ENCODE measurements around the gene DDX10. TPM values are rescaled to one million over a fixed set of nuclear protein-coding genes. Genes with fewer than 3 reads are reported as not detected.

DDX10 gene
- total RNA-seq, 1 experiment from 2014 or later = 48.3 TPM

DNA sequence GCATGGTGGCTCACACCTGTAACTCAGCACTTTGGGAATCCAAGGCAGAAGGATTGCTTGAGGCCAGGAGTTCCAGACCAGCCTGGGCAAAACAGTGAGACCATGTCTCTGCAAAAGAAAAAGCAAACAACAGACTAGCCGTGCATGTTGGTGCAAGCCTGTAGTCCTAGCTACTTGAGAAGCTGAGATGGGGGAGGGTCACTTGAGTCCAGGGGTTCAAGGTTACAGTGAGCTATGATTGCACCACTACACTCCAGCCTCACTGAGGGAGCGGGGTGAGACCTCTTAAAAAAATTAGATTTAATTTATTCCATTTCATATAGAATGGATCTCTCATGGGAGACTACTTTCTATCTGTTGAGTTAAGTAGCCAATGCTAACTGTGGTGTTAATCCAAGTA, 50.4 kb downstream of the DDX10 start:
- no peak overlapping the region for H3K23ac ChIP-seq (ENCODE audit: insufficient read length, low read depth, low read length)
- H4K91ac ChIP-seq (ENCODE audit: insufficient read length, low read depth, low read length) = no peak overlapping the region
- H3K79me2 ChIP-seq (ENCODE audit: insufficient read depth, low read length) = no peaks in the 10 kb centered on the region
- no peaks in the 10 kb centered on the region for H3K27me3 ChIP-seq (ENCODE audit: insufficient read depth, low read length)
- Mint-ChIP-seq H3K4me3 (no peak overlapping the region), H3K27me3 (ENCODE audit: low read depth) (no peaks in the 10 kb centered on the region), H3K9me3 (no peaks in the 10 kb centered on the region; a peak in 1 of 5 replicates), H3K4me1 (peaks cover 0 to 2% of the 10 kb centered on the region in 2 experiments; a peak in 1 of 4 replicates), H3K27ac (peak overlapping the region in 1 of 3 experiments; percentile 57; a peak in 1 of 7 replicates), H3K36me3 (ENCODE audit: insufficient read depth in 1 of 3, low read depth in 3 of 3) (peaks cover 10 to 36% (median 17%) of the 10 kb centered on the region in 3 experiments; a peak in 6 of 7 replicates)
- peak overlapping the region; percentile 35 for H2AK5ac ChIP-seq (ENCODE audit: insufficient read length, low read length)
- no peak overlapping the region for H2BK12ac ChIP-seq (ENCODE audit: insufficient read length, low read depth, low read length)
- H3T11ph ChIP-seq (ENCODE audit: low read length) = no peak overlapping the region
- H3K4me1 ChIP-seq (ENCODE audit: insufficient read depth, low read length) = no peaks in the 10 kb centered on the region
- no peak overlapping the region for H3K4me2 ChIP-seq (ENCODE audit: insufficient read depth, insufficient read length, low read length)
- H4K20me1 ChIP-seq (ENCODE audit: control insufficient read depth, insufficient read depth, insufficient read length) = no peaks in the 10 kb centered on the region
- H3K18ac ChIP-seq (ENCODE audit: insufficient read length, low read depth, low read length) = no peak overlapping the region
- no peak overlapping the region for H3K56ac ChIP-seq (ENCODE audit: insufficient read length, low read depth, low read length)
- H3K4ac ChIP-seq (ENCODE audit: low read depth, low read length) = no peak overlapping the region
- H2BK120ac ChIP-seq (ENCODE audit: low read depth, low read length, poor library complexity, severe bottlenecking) = no peak overlapping the region
- DNase-seq = no peak
- no peak overlapping the region for H3K27ac ChIP-seq (ENCODE audit: insufficient read length, low read depth, low read length)
- H3K14ac ChIP-seq (ENCODE audit: insufficient read depth, low read length) = no peak overlapping the region
- no peak overlapping the region for H4K5ac ChIP-seq (ENCODE audit: insufficient read length, low read depth, low read length)
- no peak overlapping the region for H2BK15ac ChIP-seq (ENCODE audit: low read depth, low read length)
- H2BK20ac ChIP-seq (ENCODE audit: low read depth, low read length, poor library complexity, severe bottlenecking) = no peak overlapping the region
- no peak overlapping the region for H2BK5ac ChIP-seq (ENCODE audit: insufficient read length, low read length)
- H3K9ac ChIP-seq (ENCODE audit: extremely low read depth, insufficient read length, low read length) = no peak overlapping the region
- no peaks in the 10 kb centered on the region for H3K9me3 ChIP-seq (ENCODE audit: control insufficient read depth, low read depth, low read length)
- no peaks in the 10 kb centered on the region for H3K23me2 ChIP-seq (ENCODE audit: insufficient read length, low read depth, low read length, poor library complexity, severe bottlenecking)
- WGBS (ENCODE audit: extremely low coverage, insufficient read length, low lambda C conversion rate) = no CpG with 5 or more reads among the region's 2 CpGs
- no peaks in the 10 kb centered on the region for H3K79me1 ChIP-seq (ENCODE audit: insufficient read depth, low read depth, low read length, poor library complexity, severe bottlenecking)
- TF ChIP-seq, protein P1, sequence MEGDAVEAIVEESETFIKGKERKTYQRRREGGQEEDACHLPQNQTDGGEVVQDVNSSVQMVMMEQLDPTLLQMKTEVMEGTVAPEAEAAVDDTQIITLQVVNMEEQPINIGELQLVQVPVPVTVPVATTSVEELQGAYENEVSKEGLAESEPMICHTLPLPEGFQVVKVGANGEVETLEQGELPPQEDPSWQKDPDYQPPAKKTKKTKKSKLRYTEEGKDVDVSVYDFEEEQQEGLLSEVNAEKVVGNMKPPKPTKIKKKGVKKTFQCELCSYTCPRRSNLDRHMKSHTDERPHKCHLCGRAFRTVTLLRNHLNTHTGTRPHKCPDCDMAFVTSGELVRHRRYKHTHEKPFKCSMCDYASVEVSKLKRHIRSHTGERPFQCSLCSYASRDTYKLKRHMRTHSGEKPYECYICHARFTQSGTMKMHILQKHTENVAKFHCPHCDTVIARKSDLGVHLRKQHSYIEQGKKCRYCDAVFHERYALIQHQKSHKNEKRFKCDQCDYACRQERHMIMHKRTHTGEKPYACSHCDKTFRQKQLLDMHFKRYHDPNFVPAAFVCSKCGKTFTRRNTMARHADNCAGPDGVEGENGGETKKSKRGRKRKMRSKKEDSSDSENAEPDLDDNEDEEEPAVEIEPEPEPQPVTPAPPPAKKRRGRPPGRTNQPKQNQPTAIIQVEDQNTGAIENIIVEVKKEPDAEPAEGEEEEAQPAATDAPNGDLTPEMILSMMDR (conservative IDR thresholded peaks at IDR 0.05) = no peak
- no peak overlapping the region for H4K8ac ChIP-seq (replicated peaks; ENCODE audit: insufficient read length, low read depth, low read length)
- H2AFZ ChIP-seq (ENCODE audit: low read length) = no peak overlapping the region
